GM21576 (cell line): Measurements from ENCODE around the gene IFNGR1.
"Not testable (repeated sequence)": the region's sequence is repeated elsewhere in the genome, so short reads cannot be mapped to it uniquely, and the experiment has no call there.

ENCODE experiments used
- ATAC-seq: cut with Tn5 transposase; IDR thresholded peaks from one replicate; pipeline ENCODE4 v1.9.1; 2021; ENCODE audit warnings: mild to moderate bottlenecking, moderate library complexity; ENCODE audit not compliant: unreplicated experiment

IFNGR1 gene

DNA sequence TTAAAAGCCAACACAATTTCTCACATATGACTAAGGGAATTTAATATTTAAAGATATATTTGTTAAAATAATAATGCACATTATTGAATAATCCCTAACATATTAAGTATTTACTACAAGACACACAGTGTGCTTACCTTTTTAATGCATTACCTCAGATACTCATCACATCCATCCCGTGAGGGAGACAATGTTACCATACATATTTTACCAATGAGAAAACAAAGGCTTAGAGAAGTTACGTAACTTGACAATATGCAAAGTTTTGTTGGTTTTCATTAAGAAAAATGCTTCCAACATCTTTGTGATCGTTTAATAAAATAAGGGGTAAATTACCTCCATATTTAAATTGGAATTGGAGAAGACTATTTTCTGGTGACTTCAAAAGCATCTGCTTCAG, 4.3 kb downstream of the IFNGR1 start:
- ATAC-seq: no peak

DNA sequence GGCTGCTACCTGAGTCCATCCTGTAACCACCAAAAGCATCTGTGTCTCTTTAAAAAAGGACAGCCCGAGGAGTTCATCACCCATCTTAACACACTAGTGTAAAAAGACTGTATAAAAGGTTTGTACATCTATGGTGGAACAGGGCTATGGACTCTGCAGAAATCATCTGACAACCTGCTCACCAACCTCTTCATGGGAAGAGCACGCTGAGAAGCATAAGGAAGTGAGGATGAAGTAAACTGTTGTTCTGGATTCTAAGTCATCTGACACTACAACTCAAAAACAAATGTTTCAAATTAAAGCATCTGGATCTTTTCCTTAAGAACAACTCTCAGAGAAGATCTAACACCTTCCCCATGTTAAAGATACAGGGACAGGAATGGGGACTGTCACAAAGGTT, 5.4 kb downstream of the IFNGR1 start:
- ATAC-seq: no peak

DNA sequence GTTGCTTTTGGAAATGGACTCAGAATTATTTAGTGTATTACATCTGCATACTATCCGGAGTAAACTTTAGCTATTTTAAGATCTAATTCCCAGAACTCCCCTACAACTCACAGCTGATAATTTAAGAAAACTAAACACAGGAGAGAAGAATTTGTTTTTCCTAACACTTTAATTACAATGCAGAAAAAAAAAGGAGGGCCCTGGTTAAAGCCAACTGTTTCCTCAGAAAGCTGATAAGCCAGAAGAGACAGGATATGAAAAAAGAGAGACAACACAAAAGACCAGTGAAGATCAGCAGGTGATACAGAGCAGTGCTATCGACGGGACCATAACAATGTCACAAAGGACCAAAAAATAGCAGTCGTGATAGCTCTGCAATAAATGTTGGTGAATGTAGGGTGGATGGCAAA, 5.8 kb downstream of the IFNGR1 start:
- no peak for ATAC-seq

DNA sequence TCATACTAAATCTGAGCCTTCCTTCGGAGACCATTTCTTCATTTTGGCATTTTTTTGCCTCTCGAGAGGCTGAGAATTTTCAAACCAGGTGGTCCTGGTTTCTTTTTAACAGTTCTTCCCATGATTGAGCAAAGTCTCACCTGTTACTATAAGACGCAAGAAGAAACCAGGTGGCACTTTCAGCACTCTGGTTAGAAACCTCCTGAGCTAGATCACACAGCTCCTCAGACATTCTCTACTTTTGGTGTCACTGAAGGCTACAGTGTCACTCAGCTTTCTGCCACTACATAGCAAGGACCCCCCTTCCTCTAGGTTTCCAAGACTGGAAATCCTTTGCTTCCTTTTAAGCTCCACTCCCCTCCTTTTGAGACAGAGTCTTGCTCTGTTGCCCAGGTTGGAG, 7.3 kb downstream of the IFNGR1 start:
- ATAC-seq: no peak

DNA sequence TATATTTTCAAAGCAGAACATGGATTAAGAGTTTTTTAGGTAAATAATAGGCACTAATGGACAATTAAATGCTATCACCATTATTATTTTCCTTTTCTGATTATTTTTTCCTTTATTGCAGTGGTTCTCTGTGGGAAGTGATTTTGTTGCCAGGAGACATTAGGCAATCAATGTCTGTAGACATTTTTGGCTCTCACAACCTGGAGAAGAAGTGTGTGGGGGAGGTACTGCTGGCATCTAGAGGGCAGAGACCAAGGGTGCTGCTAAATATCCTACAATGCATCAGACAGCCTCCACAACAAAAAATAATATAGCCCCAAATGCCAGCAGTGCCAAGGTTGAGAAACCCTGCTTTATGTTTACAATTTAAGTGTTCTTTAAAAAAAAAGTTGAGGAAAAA, 8.3 kb downstream of the IFNGR1 start:
- no peak for ATAC-seq

DNA sequence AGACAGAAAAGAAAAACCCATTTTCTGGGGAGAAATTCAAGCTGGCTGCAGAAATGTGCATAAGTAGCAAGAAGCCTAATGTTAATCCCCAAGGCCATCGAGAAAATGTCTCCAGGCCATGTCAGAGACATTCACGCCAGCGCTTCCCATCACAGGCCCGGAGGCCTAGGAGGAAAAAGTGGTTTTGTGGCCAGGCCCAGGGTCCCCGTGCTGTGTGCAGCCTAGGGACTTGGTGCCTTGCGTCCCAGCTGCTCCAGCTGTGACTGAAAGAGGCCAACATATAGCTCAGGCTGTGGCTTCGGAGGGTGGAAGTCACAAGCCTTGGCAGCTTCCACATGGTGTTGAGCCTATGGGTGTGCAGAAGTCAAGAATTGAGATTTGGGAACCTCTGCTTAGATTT, 10.9 kb downstream of the IFNGR1 start:
- no peak for ATAC-seq

DNA sequence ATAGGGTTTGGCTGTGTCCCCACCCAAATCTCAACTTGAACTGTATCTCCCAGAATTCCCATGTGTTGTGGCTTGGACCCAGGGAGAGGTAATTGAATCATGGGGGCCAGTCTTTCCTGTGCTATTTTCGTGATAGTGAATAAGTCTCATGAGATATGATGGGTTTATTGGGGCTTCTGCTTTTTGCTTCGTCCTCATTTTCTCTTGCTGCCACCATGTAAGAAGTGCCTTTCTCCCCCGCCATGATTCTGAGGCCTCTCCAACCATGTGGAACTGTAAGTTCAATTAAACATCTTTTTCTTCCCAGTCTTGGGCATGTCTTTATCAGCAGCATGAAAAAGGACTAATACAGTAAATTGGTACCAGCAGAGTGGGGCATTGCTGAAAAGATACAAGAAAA, 11.7 kb downstream of the IFNGR1 start:
- ATAC-seq: not testable (repeated sequence)

DNA sequence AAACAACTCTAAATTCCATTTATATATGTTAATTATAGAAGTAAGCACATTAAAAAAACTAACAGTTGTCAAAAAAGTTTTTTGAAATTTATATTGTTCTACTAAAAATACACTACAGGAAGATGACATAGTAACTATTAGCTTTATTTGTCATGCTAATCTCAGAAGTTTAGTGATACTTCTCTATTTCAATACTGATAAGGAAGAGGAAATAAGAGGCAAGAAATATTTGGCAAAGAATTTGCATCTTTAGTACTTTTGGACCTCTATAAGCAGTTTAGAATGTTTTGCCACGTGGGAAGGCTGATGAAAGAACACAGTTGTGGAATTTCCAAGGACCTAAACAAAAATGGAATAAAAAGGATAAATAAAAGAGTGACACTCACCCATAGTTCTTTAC, 12.6 kb downstream of the IFNGR1 start:
- ATAC-seq: no peak

DNA sequence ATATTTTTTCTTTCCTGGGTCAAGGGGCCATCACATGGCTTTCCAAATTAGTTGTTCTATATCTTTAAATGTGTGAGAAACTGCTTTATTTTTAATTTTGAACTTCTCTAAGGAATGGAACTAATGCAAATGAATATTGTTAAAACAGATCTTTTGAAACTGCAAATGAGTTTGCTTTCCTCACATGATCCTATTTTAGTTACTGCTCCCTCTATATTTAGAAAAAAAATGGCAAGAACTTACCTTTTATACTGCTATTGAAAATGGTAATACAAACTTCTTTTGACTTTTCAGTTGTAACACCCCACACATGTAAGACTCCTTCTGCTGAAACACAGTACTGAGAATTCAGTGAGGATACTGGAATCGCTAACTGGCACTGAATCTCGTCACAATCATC, 15.9 kb downstream of the IFNGR1 start:
- ATAC-seq: no peak

DNA sequence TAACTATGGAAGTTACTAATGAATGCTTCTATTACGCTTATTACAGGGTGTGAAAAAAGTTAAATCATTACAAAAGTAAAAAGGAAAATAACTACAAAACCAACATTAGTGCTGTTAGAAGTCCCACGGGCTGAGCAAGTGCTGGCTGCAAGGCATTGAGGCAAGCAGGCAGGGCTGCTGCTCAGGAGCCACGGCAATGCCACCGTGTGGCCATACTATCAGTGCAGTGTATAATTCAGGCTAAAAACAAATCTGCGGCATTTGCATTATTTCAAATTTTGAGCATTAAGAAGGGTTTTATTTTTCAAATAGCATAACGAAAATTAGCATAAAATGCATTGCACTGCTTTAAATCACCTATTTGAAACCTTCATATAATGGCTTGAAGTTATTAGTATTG, 17.1 kb downstream of the IFNGR1 start:
- no peak for ATAC-seq

DNA sequence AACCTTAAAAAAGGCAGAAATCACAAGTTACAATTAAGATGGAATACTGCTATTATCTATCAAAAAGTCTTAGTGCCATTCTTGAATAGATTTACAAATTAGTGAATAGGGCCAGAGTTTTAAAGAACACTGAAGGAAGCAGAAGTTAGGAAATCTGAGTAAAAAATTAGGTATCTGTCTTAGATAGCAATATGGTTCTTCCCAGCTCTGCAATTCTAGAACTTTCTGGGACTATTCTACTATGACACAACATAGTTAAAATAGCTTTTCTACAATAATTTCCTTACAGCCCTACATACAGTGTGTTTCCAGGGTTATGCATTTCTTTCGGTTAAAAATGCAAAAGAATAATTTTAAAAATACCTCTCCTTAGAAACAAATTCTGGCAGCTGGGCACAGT, 18.2 kb downstream of the IFNGR1 start:
- no peak for ATAC-seq

DNA sequence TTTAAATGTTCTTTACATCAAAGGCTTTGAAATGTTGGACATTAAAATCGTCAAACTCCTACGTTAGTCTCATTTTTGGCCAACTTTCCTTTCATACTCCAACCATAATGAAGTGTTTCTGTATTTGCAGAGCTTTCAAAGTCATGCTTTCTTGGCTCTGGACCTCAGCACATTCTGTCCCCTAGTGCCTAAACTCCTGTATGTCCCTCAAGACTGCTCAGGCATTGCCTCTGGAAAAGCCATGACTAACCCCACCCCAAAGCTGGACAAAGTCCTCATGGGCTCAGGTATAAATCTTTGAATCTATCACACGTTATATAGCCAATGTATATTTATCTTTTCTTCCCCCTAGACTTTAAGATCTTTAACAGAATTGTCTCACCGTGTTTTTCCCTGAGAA, 18.9 kb downstream of the IFNGR1 start:
- ATAC-seq: no peak

DNA sequence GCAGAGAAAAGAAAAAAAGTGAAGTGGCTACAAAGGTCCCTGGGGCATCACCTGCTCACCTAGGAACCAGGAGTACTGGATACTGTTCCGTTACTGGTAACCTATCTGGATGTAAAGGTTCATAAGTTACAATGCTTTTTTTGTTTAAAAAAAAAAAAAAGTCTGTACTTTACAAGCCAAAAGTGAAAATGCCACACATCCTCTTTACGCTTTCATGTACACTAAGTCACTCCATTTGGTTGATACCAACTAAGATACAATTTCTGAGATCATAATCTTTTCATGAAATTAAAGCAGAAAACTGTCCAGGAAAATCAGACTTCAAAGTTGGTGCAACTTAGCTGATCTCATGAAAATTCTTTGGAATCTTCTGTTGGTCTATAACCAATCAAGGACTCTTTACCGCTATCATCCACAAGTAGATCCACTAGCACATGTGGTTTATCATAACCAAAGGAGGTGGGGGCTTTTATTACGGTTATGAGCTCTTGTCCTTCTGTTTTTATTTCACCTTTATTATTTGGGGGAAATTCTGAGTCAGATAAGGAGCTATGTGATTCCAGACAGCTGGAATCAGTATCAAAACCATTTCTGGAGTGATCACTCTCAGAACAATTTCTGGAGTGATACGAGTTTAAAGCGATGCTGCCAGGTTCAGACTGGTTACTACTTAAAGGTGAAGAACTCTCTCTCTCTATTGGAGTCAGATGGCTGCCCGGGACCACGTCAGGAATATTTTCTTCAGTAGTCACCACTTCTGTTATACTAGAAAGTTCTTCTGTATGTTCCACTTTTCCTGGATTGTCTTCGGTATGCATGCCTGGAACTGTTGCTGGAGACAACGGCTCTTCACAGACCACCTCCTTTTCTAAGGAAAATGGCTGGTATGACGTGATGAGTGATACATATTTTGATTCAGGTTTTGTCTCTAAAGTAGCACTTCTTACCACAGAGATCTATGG, 21.2 kb downstream of the IFNGR1 start:
- ATAC-seq: no peak

DNA sequence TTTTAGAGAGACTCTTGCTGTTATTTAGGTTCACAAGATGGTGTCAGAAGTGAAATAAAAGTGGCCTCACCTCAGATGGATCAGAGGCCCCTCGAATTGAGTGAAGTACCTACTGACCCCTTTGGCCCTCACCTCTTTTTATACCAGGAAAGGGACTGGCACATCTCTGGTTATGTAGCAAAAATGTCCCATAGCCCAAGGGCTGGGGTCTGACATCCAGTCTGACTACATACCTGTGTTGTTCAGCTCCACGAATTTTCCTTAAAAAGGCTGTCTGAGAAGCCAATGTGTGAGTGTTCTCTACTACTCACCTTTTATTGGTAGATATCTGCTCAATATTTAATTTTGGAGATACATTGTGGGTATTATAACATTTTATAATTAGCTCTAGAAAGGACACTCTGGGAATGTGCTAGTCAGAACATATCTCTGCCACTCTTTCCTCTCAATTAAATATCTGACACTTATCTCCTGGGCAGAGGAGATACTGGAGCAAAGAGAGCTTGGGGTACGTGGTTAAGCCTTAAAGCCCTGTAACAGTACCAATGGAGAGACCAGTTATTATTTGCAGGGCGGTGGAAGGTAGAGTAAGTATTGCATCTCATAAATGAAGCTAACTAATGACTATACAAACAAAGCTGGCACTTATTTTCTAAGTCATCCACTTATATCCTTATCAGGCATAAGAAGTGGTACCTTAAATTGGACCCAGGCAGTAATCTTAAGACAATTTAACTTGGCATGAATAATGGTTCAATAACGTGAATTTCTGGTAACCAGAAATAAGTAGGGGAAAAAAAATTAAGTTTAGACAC, 25.7 kb downstream of the IFNGR1 start:
- no peak for ATAC-seq

DNA sequence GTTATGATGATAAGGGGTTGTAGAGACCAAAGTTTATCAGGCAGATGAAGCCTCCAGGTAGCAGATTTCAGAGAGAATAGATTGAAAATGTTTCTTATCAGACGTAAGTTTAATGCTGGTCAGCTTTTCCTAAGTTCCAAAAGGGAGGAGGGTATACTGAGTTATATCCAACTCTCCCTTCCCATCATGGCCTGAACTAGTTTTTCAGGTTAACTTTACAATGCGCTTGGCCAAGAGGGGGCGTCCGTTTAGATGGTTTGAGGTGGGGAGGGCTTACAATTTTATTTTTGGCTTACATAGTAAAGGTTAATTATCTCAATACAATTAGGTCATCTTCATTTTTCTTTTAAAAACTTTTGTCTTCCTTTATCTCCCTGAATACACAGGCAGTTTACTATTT, 26.4 kb downstream of the IFNGR1 start:
- ATAC-seq: no peak

DNA sequence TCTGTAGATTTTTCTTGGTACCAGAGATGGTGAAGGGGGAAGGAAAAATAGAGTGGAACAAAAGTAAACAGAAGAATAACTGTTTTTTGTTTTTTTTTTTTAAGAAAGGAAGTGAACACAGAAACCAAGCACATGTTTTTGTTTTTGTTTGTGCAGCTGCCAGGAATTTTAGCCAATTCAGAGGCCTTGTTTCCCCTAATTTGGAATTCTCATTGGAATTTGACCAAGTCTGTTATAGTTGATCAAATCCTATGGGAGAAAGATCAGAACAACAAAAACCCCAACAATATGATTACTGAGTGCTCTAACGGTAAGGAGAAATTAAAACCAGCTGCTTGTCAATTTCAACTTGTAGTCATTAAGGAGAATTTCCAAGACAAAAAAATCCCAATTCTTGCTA, 27.5 kb downstream of the IFNGR1 start:
- no peak for ATAC-seq

DNA sequence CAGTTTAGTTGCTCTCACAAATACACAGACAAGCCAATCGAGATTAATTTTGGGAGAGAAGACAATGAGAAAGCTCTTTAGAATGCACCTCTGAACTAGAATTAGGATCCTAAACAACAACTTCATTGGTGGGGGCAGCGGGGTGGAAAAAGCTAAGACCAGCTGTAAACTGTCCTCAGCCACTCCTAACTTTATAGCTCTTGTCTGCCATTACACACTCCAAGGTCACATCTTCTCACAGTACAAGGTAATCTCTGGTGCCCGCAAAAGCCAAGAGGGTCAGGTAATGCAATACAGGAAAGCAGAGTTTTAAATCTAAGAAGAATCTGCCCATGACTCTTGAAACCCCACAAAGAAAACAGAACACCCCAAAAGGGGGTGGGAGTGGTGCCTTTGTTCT, 27.9 kb downstream of the IFNGR1 start:
- no peak for ATAC-seq

DNA sequence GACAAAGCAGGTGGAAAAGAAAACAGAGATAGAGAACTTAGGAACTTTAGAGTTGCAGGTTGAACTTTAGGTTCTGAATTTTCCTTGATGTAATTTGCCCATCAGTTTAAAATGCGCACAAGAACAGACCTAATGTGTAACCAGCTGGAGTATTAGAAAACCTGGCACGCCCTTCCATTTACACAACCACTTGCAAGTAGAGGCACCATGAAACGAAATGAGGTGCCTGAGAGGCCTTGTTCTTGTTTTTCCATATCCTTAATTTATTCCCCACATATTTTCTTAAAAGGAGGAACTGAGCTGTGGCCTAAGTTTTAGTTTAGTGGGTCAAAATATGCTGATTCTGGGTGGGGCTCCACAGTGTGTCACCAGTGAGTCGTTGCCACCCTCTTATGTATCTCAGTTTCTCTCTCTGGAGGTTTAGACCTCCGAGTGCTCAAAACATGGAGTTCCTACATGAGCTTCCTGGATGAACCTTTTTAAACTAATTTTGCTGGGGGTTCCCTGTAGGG, 28.5 kb downstream of the IFNGR1 start:
- ATAC-seq: no peak

DNA sequence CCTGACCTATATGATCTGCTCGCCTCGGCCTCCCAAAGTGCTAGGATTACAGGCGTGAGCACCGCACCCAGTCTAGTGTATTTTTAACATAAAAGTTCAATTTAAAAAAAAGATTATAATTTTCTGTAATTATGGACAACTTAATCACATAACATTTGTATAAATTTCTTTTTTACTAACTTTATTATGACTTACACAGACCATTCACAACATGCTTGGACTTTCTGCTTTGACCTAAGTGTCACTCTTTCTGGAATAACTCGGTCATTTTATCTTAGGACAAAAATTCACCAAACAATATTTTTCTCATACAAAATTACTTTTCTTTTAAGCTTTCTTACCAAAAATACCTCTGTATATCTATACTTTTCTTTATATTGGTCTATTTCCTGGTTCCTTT, 30.3 kb downstream of the IFNGR1 start:
- no peak for ATAC-seq

DNA sequence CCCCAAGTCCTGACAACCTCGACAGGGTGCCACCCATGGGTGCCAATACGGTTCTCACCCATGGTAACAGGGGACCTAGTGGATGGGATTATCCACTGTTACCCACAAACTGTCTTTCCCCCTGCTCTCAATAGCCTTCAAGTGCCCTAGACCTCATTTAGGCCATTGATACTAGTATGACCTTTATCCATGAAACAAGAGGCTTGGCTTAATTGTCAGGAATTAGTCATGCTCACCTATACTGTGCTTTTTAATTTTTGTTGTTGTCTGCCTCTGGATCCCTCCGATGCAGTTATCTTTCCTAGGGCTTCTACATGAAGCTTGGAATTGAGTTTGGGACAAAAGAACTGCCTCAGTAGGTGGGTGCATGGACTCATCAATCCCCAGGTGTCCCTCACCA, 33.9 kb downstream of the IFNGR1 start:
- no peak for ATAC-seq

DNA sequence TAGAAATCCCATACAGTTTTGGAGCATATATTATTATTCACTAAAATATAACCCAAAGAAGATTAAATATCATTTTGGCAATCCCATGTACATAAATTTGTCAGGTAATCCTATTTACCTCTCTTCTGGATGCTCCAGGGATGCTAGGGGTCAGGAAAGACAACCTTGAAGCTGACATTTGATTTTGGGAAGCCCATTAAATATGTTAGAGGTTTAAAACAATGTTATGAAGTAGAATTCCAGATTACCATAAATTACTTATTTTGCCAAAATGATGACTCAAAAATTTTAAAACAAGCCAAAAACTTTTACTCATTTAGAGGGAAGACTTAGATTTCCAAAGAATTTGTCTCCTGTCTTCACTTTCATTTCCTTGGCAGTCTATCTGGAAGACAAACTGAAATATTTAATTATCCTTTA, 36.5 kb downstream of the IFNGR1 start:
- no peak for ATAC-seq
